Measurements from ENCODE around the gene SLC24A3. TPM values are rescaled to one million over a fixed set of nuclear protein-coding genes. Genes with fewer than 3 reads are reported as not detected.

The SLC24A3 gene
- total RNA-seq, 1 experiment from 2014 or later = not detected

DNA sequence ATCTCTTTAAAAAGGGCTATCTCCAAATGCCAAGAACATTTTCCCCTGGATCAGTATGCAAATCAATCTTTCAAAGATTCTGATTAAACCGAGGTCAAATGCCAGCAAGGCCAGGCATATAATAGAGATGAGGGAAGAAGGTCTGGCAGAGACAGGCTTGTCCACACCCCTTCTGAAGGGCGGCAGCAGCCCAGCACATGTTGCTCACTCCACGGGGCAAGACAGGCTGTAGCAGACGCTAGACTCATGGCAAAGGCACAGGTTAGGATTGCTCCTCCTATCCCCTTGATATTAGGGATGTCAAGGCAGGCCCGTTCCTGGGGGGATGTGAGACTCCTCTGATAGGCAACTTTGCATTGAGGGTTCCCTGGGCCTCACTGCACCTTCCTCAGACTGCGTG is 440.9 kb downstream of the SLC24A3 start:
- no peaks in the 10 kb centered on the region for H3K9me3 ChIP-seq (replicated peaks)
- DNase-seq (ENCODE audit: low read depth in 1 of 2, low spot score in 2 of 2) = no peak

DNA sequence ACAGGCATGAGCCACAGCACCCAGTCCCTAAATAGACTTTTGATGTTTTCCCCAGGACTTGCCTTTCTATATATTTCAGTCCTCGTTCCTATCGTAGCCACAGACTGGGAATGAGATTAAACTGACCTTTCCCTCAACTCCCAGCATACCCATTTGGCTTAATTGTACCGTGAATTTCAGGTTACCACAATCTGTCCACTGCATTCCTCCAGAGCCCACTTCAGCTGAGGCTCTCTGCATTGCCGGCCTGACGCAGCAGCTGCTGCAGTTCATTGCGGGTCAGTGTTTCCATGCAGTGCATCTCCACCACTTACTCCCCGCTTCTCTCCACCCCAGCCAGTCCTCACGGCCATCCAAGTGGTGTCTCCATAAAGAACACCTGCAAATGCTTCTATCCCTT is 442.5 kb downstream of the SLC24A3 start:
- H3K27me3 ChIP-seq (replicated peaks) = peaks cover 13% of the 10 kb centered on the region

More for the DNA sequence above, 440.9 kb downstream of the SLC24A3 start:
- Histone ChIP-seq H3K27me3 (replicated peaks) (peaks cover 15% of the 10 kb centered on the region), H3K4me3 (no peak overlapping the region), H3K27ac (no peak overlapping the region), H3K4me1 (replicated peaks) (no peaks in the 10 kb centered on the region), H3K36me3 (no peaks in the 10 kb centered on the region)

DNA sequence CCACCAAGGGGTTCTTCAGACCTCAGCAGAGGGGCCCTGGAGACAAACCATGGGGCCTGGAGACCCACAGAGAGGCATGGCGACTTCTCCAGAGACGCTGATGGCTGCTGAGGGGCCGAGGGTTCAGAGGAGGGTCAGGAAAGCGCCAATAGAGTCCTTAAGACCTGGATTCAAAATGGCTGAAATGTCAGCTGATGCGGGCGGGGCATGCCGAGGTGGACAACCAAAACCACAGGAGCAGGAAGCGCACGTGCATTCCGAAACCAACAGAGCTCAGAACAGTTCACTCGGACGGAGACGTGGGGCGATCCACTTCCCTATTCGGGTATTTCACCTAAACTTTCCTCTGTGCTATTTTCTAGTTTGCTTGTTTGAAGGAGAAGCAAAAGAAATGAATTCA is 445.7 kb downstream of the SLC24A3 start:
- Histone ChIP-seq H3K27ac (no peak overlapping the region), H3K27me3 (replicated peaks) (peaks cover 21% of the 10 kb centered on the region), H3K9me3 (replicated peaks) (no peaks in the 10 kb centered on the region), H3K4me3 (no peak overlapping the region), H3K36me3 (no peaks in the 10 kb centered on the region), H3K4me1 (replicated peaks) (no peaks in the 10 kb centered on the region)
- DNase-seq (ENCODE audit: low read depth in 1 of 2, low spot score in 2 of 2) = no peak

More for the DNA sequence above, 442.5 kb downstream of the SLC24A3 start:
- H3K36me3 ChIP-seq = no peaks in the 10 kb centered on the region
- H3K27ac ChIP-seq = no peak overlapping the region
- H3K9me3 ChIP-seq (replicated peaks) = no peaks in the 10 kb centered on the region
- no peaks in the 10 kb centered on the region for H3K4me1 ChIP-seq (replicated peaks)
- H3K4me3 ChIP-seq = no peak overlapping the region
- no peak for DNase-seq (ENCODE audit: low read depth in 1 of 2, low spot score in 2 of 2)

DNA sequence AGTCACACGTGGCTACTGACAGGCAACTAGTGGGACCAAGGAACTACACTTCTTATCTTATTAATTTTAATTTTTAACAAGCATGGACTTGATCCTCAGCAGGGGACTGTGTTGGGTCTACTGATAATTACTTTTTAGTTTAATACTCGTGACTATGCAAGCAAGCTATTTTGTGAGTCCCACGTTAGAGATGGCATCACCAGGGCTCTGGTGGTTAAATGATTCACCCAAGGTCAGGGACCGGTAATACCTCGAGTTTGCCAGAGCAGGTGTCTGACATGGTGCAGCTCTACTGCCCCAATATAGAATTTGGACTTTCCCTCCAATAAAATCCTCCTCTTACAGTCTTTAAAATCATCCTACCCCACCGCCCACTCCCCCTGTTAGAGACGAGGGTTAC is 447.0 kb downstream of the SLC24A3 start:
- Histone ChIP-seq H3K36me3 (no peaks in the 10 kb centered on the region), H3K9me3 (replicated peaks) (no peaks in the 10 kb centered on the region), H3K27me3 (replicated peaks) (peaks cover 21% of the 10 kb centered on the region), H3K4me1 (replicated peaks) (no peaks in the 10 kb centered on the region), H3K27ac (no peak overlapping the region), H3K4me3 (no peak overlapping the region)
- no peak for DNase-seq (ENCODE audit: low read depth in 1 of 2, low spot score in 2 of 2)

DNA sequence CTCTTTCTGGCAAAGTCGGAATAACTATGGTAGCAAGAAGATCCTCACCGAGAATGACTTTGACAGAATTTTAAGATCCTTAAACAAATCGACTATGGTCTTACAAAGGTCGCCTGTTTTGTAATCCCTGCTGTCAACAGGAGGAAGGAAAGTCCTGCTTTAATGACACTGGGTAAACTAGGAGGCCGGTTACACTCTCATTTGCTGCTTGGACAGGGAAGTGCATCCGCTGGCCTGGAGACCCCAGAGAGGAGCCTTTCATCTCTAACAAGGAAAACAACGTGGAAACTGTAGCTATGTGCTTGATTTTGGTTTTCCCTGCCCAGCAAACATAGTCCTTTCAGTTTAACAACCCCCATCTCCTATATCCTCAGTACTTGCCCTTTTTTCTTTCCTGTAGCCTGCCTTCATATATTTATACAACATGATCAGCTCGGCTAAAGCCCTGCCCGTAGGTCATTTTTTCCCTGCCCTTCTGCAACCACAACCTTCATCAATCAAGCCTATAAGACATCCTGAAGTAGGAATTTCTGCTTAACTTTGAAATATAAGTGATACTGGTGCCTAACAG is 448.5 kb downstream of the SLC24A3 start:
- no peaks in the 10 kb centered on the region for H3K36me3 ChIP-seq
- no peak overlapping the region for H3K4me3 ChIP-seq
- no peaks in the 10 kb centered on the region for H3K9me3 ChIP-seq (replicated peaks)
- no peak for DNase-seq (ENCODE audit: low read depth in 1 of 2, low spot score in 2 of 2)
- H3K4me1 ChIP-seq (replicated peaks) = no peaks in the 10 kb centered on the region
- H3K27me3 ChIP-seq (replicated peaks) = peaks cover 21% of the 10 kb centered on the region
- no peak overlapping the region for H3K27ac ChIP-seq

DNA sequence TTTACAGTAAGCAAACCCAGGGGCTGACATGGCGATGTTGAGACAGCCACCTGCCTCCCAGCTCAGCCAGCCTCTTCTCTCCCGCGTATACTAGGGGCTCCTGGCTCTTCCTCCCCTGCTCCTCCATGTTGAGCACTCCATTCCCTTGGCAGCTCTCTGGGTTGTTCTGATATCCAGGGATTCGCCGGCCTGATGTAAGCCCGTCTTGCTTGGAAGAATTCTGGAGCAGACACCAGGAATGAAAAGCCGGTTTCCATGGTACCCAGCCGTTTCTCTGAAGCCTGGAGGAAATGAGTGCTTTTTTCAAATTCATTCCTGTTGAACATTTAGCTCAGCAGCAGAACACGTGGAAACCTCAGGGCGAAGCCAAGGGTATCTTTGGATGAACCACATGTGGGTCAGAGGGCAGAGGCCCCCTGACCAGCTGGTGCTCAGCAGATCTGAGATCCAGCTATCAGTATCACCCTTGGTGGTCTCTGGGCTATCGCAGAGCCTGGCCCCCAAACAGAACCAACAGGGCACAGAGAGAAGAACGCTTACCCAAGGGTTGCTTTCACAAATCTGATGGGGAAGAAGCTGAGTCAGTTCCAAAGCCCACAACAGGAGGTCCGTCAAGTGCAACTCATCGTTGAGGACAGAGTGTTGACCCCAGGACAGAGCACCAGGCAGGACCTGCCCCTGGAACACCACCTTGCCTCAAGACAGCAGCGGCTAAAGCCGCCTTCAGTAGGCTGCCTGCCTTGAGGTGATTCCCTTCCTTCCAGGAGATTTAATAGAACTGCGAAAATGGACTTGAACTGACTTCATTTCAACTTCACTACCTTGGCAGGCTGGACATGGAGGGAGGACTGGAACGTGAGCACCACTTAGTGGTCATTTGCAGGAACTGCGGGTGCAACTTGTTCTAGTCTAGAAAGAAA is 449.5 kb downstream of the SLC24A3 start:
- H3K27ac ChIP-seq = no peak overlapping the region
- H3K36me3 ChIP-seq = no peaks in the 10 kb centered on the region

DNA sequence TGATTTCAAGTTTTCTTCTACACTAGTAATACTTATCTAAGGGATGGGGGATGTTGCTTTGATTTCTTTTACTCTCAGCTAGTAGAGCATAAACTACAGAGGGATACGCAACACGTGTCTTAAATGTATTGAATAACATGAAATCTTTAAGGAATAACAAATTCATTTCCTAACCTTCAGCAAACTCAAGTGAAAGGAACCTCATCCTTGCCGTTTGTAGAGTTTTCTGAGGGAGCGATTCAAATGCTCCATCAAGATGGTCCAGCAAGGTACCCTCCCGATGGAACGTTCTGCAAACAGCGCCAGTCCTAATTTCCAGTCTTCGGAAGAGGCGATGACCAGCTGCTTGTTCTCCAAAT is 450.2 kb downstream of the SLC24A3 start:
- H3K9me3 ChIP-seq (replicated peaks) = no peaks in the 10 kb centered on the region

More for the DNA sequence above, 449.5 kb downstream of the SLC24A3 start:
- Histone ChIP-seq H3K9me3 (replicated peaks) (no peaks in the 10 kb centered on the region), H3K4me1 (replicated peaks) (no peaks in the 10 kb centered on the region), H3K27me3 (replicated peaks) (peaks cover 25% of the 10 kb centered on the region), H3K4me3 (no peak overlapping the region)
- DNase-seq (ENCODE audit: low read depth in 1 of 2, low spot score in 2 of 2) = peak; percentile 46 to 53

DNA sequence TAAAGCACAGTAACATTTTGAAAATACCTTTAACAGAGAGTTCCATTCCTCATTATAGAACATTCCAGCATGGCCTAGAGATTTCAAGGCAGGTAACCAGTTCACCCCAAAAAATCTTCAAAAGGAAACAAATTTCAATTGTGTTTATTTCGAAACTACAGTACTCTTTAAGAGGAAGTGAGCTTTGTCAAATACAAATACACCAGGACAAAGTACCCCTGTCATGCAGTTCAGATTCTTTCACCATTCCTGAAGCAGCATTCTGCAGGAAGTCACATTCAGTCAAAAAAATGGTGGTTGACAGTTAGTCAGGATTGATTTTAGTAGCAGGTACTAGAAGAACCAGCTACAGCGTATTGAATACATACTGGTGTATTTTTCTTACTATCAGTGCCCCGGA is 456.0 kb downstream of the SLC24A3 start:
- Histone ChIP-seq H3K27me3 (replicated peaks) (peaks cover 27% of the 10 kb centered on the region), H3K27ac (no peak overlapping the region), H3K4me1 (replicated peaks) (no peaks in the 10 kb centered on the region), H3K36me3 (no peaks in the 10 kb centered on the region), H3K4me3 (no peak overlapping the region), H3K9me3 (replicated peaks) (no peaks in the 10 kb centered on the region; the same call in 1 of the 2 replicates)
- no peak for DNase-seq (ENCODE audit: low read depth in 1 of 2, low spot score in 2 of 2)

More for the DNA sequence above, 450.2 kb downstream of the SLC24A3 start:
- Histone ChIP-seq H3K27ac (no peak overlapping the region), H3K27me3 (replicated peaks) (peaks cover 21% of the 10 kb centered on the region), H3K4me3 (no peak overlapping the region), H3K36me3 (no peaks in the 10 kb centered on the region), H3K4me1 (replicated peaks) (no peaks in the 10 kb centered on the region)
- peak in 1 of 2 experiments; percentile 5 for DNase-seq (ENCODE audit: low read depth in 1 of 2, low spot score in 2 of 2)

DNA sequence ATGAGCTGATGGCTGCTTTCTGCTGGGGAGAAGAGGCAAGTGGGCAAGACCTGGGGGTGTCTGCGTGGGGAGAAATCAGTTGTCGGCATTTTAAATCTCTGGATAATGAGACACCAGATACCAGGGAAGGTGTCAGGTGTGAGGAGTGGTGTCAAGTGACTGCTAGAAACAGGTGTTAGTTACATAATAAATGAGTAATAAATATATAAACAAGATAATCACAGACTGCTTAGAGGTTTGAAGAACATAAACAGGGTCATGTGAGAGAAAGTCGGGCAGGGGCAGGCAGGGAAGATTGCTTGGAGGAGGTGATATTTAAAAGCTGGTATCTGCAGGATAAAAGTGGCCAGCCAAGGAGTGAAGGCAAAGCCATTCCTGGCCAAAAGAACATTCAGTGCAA is 458.4 kb downstream of the SLC24A3 start:
- Histone ChIP-seq H3K27ac (no peak overlapping the region), H3K36me3 (no peaks in the 10 kb centered on the region), H3K4me1 (replicated peaks) (no peaks in the 10 kb centered on the region), H3K9me3 (replicated peaks) (no peaks in the 10 kb centered on the region; the same call in 1 of the 2 replicates), H3K27me3 (replicated peaks) (peaks cover 30% of the 10 kb centered on the region), H3K4me3 (no peak overlapping the region)
- DNase-seq (ENCODE audit: low read depth in 1 of 2, low spot score in 2 of 2) = no peak

DNA sequence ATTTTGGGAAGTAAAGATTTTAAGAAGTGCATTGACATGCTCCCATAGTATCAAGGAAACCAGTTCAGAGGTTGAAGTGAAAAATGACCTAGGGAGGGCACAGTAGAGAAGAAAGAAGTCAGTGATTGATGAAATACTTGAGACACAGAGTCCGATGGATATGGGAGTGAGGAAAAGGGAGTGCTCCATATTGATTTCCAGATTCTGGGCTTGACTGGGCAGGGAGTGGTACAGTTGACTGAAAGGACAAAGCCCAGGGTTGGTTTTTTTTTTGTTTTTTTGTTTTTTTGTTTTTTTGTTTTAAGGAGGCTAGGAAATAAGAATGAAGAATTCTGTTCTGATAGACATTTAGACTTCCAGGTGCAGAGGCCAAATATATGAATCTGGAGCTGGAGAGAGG is 458.9 kb downstream of the SLC24A3 start:
- Histone ChIP-seq H3K4me3 (no peak overlapping the region), H3K27ac (no peak overlapping the region), H3K36me3 (no peaks in the 10 kb centered on the region), H3K9me3 (replicated peaks) (no peaks in the 10 kb centered on the region; the same call in 1 of the 2 replicates), H3K27me3 (replicated peaks) (peaks cover 30% of the 10 kb centered on the region), H3K4me1 (replicated peaks) (no peaks in the 10 kb centered on the region)
- DNase-seq (ENCODE audit: low read depth in 1 of 2, low spot score in 2 of 2) = no peak

DNA sequence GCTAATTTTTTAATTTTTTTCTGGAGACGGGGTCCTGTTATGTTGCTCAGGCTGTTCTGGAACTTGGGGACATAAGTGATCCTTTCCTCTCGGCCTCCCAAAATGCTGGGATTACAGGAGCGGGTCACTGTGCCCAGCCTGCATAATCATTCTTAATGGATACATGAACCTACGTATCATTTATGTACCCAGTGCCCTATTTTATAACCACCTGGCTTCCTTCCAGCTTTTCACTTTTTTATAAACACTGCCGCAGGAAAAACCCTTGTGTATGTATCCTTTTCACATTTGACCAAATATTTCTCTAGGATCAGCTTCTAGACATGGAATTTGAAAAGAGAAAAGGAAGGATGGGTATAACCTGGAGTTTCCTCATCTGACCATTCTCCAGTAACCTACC is 460.1 kb downstream of the SLC24A3 start:
- DNase-seq (ENCODE audit: low read depth in 1 of 2, low spot score in 2 of 2) = no peak
- no peak overlapping the region for H3K27ac ChIP-seq
- peaks cover 23% of the 10 kb centered on the region for H3K27me3 ChIP-seq (replicated peaks)
- no peaks in the 10 kb centered on the region for H3K4me1 ChIP-seq (replicated peaks)
- H3K4me3 ChIP-seq = no peak overlapping the region
- H3K9me3 ChIP-seq (replicated peaks) = no peaks in the 10 kb centered on the region; the same call in 1 of the 2 replicates
- H3K36me3 ChIP-seq = no peaks in the 10 kb centered on the region

DNA sequence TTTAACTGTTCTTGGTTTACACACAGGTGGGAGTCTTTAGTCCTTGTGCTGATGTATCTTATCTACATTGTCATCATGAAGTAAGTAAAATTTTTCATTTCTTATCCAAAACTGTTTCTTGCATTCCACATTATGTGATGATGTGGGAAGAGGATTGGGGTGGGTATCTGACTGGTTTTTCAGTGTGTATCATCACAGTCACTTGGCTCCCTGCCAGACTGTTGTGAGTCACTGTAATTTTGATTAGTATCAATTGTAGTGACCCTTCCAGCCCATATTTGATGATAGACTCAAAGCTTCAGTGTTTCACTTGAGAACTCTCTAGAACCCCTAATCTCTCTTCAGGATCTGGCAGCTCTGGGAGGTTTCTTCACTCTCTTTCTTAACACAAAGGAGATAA is 461.1 kb downstream of the SLC24A3 start:
- DNase-seq (ENCODE audit: low read depth in 1 of 2, low spot score in 2 of 2) = no peak
- H3K27ac ChIP-seq = no peak overlapping the region
- no peaks in the 10 kb centered on the region for H3K4me1 ChIP-seq (replicated peaks)
- H3K27me3 ChIP-seq (replicated peaks) = peaks cover 23% of the 10 kb centered on the region
- no peaks in the 10 kb centered on the region; the same call in 1 of the 2 replicates for H3K9me3 ChIP-seq (replicated peaks)
- H3K4me3 ChIP-seq = no peak overlapping the region
- no peaks in the 10 kb centered on the region for H3K36me3 ChIP-seq

DNA sequence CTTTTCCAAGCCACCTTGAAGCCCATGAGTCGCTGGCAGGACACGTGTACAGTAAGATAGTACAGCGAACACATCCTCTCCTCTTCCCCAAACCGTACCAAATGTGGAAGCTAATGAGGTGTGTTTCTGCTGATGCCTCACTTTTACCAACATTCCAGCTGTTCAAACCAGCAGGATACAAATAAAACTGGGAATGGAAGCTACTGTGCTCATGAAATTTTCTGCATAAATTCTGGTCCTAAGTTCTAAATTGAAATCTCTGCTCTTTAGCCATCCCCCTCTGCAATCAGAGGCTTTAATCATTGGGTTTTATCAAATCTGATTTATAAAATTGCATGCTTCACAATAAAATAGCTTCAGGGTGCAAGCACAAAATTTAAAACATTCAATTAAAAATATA is 463.8 kb downstream of the SLC24A3 start:
- H3K9me3 ChIP-seq (replicated peaks) = no peaks in the 10 kb centered on the region; the same call in 1 of the 2 replicates
- H3K27me3 ChIP-seq (replicated peaks) = peaks cover 17% of the 10 kb centered on the region
- DNase-seq (ENCODE audit: low read depth in 1 of 2, low spot score in 2 of 2) = no peak
- H3K27ac ChIP-seq = no peak overlapping the region
- H3K36me3 ChIP-seq = no peaks in the 10 kb centered on the region
- H3K4me1 ChIP-seq (replicated peaks) = no peaks in the 10 kb centered on the region
- H3K4me3 ChIP-seq = no peak overlapping the region

DNA sequence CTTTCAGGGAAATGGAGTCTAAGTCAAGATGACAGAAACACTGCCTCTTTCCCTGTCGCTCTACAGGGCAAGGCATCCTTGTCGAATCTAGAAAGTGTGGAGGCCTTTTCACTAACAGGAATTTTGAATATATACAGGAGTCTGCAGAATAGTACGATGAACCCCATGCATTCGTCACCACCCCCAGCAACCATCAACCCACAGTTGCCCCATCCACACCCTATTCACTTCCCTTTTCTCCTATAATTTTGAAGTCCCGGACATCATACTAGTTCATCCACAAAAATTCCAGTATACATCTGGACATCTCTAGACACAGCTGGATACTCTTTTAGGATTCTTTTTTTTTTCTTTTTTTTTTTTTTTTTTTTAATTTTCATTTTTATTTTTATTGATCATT is 464.9 kb downstream of the SLC24A3 start:
- Histone ChIP-seq H3K4me1 (replicated peaks) (no peaks in the 10 kb centered on the region), H3K9me3 (replicated peaks) (no peaks in the 10 kb centered on the region; the same call in 1 of the 2 replicates), H3K27ac (no peak overlapping the region), H3K4me3 (no peak overlapping the region), H3K36me3 (no peaks in the 10 kb centered on the region), H3K27me3 (replicated peaks) (peaks cover 14% of the 10 kb centered on the region; the same call in 1 of the 2 replicates)
- no peak for DNase-seq (ENCODE audit: low read depth in 1 of 2, low spot score in 2 of 2)

All from SJSA1 (cell line).